Right lobe of liver (tissue), 6 donors: ENCODE measurements around the gene OSBPL3. TPM values are rescaled to one million over a fixed set of nuclear protein-coding genes. Genes with fewer than 3 reads are reported as not detected.

Experiments
- ATAC-seq, 4 donors: fragments of 200-7000 bp; cut with Tn5 transposase; one replicate each; pipeline ENCODE4 v1.9.1; 2020; ENCODE audit warnings: mild to moderate bottlenecking in 4 of 4, moderate library complexity in 4 of 4
- DNase-seq, 3 donors: peaks; one replicate each; pipeline ENCODE4 v3.0.0-alpha.2; 2020
- H3K27ac ChIP-seq, 3 donors: fragments of 200-600 bp; one replicate each; pipeline ENCODE4 v1.8.0; 2022
- H3K27me3 ChIP-seq, 2 donors: fragments of 200-600 bp; one replicate each; pipeline ENCODE4 v1.8.0; 2022
- H3K36me3 ChIP-seq, 4 donors: fragments of 200-600 bp; sonication (generic) in 1 of 4; one replicate each; pipeline versions ENCODE4 v1.5.1 to v1.8.0; 2017 to 2022; ENCODE audit warnings: control low read depth in 1 of 4
- H3K4me1 ChIP-seq, 4 donors: fragments of 200-600 bp; sonication (generic) in 1 of 4; one replicate each; pipeline versions ENCODE4 v1.5.1 to v1.8.0; 2017 to 2022; ENCODE audit warnings: control low read depth in 1 of 4
- H3K4me3 ChIP-seq, 3 donors: fragments of 200-600 bp; one replicate each; pipeline ENCODE4 v1.8.0; 2022
- H3K9me3 ChIP-seq, 4 donors: fragments of 200-600 bp; sonication (generic) in 1 of 4; one replicate each; pipeline versions ENCODE4 v1.5.1 to v1.8.0; 2017 to 2022; ENCODE audit warnings: control low read depth in 1 of 4
- CTCF ChIP-seq, 4 donors: fragments of 200-600 bp in 3 of 4; fragments of 450-650 bp in 1 of 4; IDR thresholded peaks; one replicate each; pipeline versions ENCODE4 v1.5.1 to v1.8.0; 2016 to 2022; ENCODE audit warnings: antibody characterized with exemption in 4 of 4, mild to moderate bottlenecking in 2 of 4
- POLR2A ChIP-seq: fragments of 450-650 bp; IDR thresholded peaks from one replicate; pipeline ENCODE4 v1.6.1; 2017; ENCODE audit warnings: antibody characterized with exemption, mild to moderate bottlenecking
- WGBS: methylation state at CpG from one replicate; pipeline ENCODE4 v1.1.6; 2018; ENCODE audit warnings: low coverage, low lambda C conversion rate; ENCODE audit not compliant: insufficient coverage; ENCODE audit errors: missing lambda C conversion rate; 5-methylcytosine and 5-hydroxymethylcytosine counted together
- intact Hi-C, 2 donors: fragments of 100-400 bp; cut with DNase I; formaldehyde crosslinking; loops; one replicate each; pipeline versions ENCODE4 v1.11.2 to v1.14.1; 2022
- total RNA-seq, 6 experiments: library from RNA; depleted of rRNA in 2 of 6; stranded (reverse); fragments of >200 nt in 2 of 6; fragmentation: NEBNext Ultra II Directional in 3 of 6; extraction: Animal tissue kit (Norgen Biotek cat#: 25700) in 3 of 6; gene quantifications; one replicate each; pipeline versions ENCODE4 v1.1.0 to v1.2.4, GENCODE V29; 2016 to 2023
- donor health status: DM: no; HTN: yes; CAD: no.
- donor health status: DM: no; HTN: no; CAD: no.
- donor health status: DM: no; HTN: no; CAD: no.
- donor health status: DM: no; HTN: yes; CAD: no.
- donor health status: DM: no; HTN: yes; CAD: no.

Gene OSBPL3
- total RNA-seq, 6 experiments from 2014 or later = 0.70 to 8.2 (median 2.4) TPM

DNA sequence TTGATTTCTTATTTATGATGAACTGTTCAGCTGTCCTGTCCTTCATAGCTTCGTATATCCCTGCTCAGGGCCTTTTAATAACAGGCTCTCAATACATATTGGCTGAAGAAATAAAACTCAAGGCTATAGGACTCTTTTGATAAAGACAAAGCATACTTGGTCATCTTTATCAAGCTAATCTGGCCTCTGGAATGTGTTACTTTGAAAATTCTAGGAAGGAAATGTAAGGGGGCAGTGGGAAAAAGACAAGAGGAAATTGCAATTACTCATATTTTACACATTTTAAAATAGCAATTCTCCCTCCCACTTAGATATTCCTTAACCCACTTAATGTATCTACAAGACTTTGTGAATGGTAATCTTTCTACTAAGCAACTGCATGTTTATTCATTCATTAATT, 94.3 kb downstream of the OSBPL3 start:
- TF ChIP-seq POLR2A (no peak), CTCF (IDR thresholded peaks at IDR 0.05) (no peak)
- 93% methylated on average over 1 of the region's 1 CpG for WGBS
- Histone ChIP-seq H3K4me1 (no peaks in the 10 kb centered on the region), H3K4me3 (no peak overlapping the region), H3K27me3 (no peaks in the 10 kb centered on the region), H3K27ac (no peak overlapping the region), H3K9me3 (no peaks in the 10 kb centered on the region), H3K36me3 (no peaks in the 10 kb centered on the region)
- no peak for ATAC-seq
- intact Hi-C loops = no loop called here
- no peak for DNase-seq

DNA sequence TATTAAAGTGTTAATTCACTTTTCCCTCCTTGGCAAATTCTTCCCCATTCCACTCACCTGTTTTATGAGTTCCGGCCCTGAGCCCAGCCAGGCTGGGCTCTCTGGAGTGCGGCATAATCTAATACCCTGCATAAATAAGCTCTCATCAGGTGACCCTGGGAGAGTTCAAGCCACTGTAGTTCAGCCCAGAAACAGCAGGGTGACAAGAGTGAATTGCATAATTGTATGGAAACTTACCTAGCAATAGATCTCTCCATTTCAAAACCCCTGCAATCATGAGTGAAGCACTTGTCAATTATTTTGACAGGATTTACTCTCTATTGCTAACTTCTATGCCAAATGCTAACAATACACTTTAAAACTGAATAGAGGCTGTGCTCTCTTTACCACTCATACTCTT, 94.7 kb downstream of the OSBPL3 start:
- peak in 2 of 4 donors; percentile 72 to 92 for ATAC-seq
- intact Hi-C loops = no loop called here
- no peaks in the 10 kb centered on the region for H3K4me1 ChIP-seq
- 61% methylated on average over 2 of the region's 2 CpGs for WGBS
- H3K27ac ChIP-seq = no peak overlapping the region
- DNase-seq = no peak
- no peaks in the 10 kb centered on the region for H3K27me3 ChIP-seq
- H3K9me3 ChIP-seq = no peaks in the 10 kb centered on the region
- no peak overlapping the region for H3K4me3 ChIP-seq
- TF ChIP-seq CTCF (IDR thresholded peaks at IDR 0.05) (peak in 1 of 4 donors; percentile 9), POLR2A (no peak)
- H3K36me3 ChIP-seq = no peaks in the 10 kb centered on the region

GRCh38 chr7:24884401-24884800, 95.6 kb downstream of the OSBPL3 start:
- ATAC-seq (no peak), DNase-seq (no peak)
- no peaks in the 10 kb centered on the region for H3K27me3 ChIP-seq
- no peaks in the 10 kb centered on the region for H3K36me3 ChIP-seq
- H3K4me3 ChIP-seq = no peak overlapping the region
- intact Hi-C loops = no loop called here
- H3K27ac ChIP-seq = no peak overlapping the region
- H3K9me3 ChIP-seq = no peaks in the 10 kb centered on the region
- no peak for TF ChIP-seq POLR2A
- TF ChIP-seq CTCF (IDR thresholded peaks at IDR 0.05) = no peak
- H3K4me1 ChIP-seq = no peaks in the 10 kb centered on the region
- 83% methylated on average over 6 of the region's 6 CpGs for WGBS

DNA sequence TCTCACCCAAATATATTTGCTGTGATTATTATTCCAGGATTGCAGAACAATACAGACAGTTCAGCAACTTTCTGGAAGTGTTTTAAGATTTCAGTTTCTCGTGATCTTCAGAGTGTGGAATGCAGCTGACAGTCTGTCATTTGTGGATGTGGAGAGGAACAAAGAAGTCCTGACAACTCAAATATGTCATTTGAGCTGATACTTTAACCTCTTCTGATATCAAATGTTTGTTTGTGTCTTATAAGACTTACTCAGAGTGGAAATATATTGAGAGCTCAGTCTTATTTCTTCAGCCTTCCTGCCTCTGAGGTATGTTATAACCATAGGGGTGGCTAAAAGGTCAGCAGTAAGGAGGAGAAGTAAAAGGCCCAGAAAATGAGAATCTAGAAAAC, 96.4 kb downstream of the OSBPL3 start:
- intact Hi-C loops = no loop called here
- ATAC-seq = no peak
- Histone ChIP-seq H3K9me3 (no peaks in the 10 kb centered on the region), H3K27ac (no peak overlapping the region), H3K36me3 (no peaks in the 10 kb centered on the region), H3K4me3 (no peak overlapping the region), H3K4me1 (no peaks in the 10 kb centered on the region), H3K27me3 (no peaks in the 10 kb centered on the region)
- DNase-seq = no peak
- TF ChIP-seq CTCF (IDR thresholded peaks at IDR 0.05) = no peak
- TF ChIP-seq POLR2A = no peak
- WGBS = 100% methylated on average over 1 of the region's 1 CpG

- Histone ChIP-seq H3K9me3 (no peaks in the 10 kb centered on the region), H3K36me3 (no peaks in the 10 kb centered on the region), H3K27ac (no peak overlapping the region), H3K4me3 (no peak overlapping the region), H3K4me1 (no peaks in the 10 kb centered on the region), H3K27me3 (no peaks in the 10 kb centered on the region)
- TF ChIP-seq CTCF (IDR thresholded peaks at IDR 0.05) = no peak
- no peak for TF ChIP-seq POLR2A
- no peak for ATAC-seq
- intact Hi-C loops = no loop called here
- WGBS = 17% methylated on average over 1 of the region's 3 CpGs
- DNase-seq = no peak
These were observed 96.9 kb downstream of the OSBPL3 start for GRCh38 chr7:24882989-24883621.
